Measurements from ENCODE around the gene TNFSF15. TPM values are rescaled to one million over a fixed set of nuclear protein-coding genes. Genes with fewer than 3 reads are reported as not detected.

Gene TNFSF15
- total and polyA plus RNA-seq, 2 of the 4 experiments (the other 2 are of a cell fraction), result 0.03 to 0.18 TPM

DNA sequence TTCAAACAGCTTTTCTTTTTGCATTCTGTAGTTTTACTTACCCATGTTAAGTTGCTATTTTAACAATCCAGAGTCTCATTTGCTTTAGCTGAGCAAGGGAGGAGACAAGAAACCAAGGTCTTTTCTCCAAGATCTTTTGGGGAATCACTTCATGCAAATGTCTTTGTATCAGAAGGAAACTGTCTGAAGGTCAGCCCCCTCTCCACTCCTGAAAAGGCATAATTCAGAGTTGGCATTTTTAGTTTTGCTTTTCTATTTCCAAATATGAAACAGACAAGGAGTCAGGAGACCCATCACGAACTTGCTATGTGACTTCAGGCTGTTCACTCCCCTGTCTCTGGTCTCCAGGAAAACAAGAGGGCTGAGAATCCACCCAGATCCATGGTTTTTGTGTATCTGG lies 12.3 kb upstream of the TNFSF15 start:
- WGBS, 2 experiments (ENCODE audit: extremely low coverage in 2 of 2, insufficient read length in 1 of 2), result no CpG with 5 or more reads among the region's 1 CpG
- Histone ChIP-seq H3K23ac (ENCODE audit: low read depth, low read length) (no peak overlapping the region), H3K9ac (ENCODE audit: low read depth, low read length) (no peak overlapping the region), H3K9me1 (ENCODE audit: insufficient read depth, low read length) (peaks cover 3% of the 10 kb centered on the region; the same call in 1 of the 2 replicates), H3K4me2 (ENCODE audit: low read depth, low read length) (no peak overlapping the region), H4K91ac (ENCODE audit: insufficient read depth, low read depth, low read length) (no peak overlapping the region), H3K79me1 (ENCODE audit: low read depth in 1 of 2, low read length in 2 of 2) (no peaks in the 10 kb centered on the region), H2BK15ac (ENCODE audit: low read depth, low read length) (no peak overlapping the region), H4K8ac (ENCODE audit: low read depth in 2 of 2, low read length in 2 of 2) (no peak overlapping the region), H2AK9ac (replicated peaks; ENCODE audit: low read depth, low read length, poor library complexity) (no peak overlapping the region), H3K4ac (ENCODE audit: low read depth, low read length) (no peak overlapping the region), H3K14ac (replicated peaks; ENCODE audit: low read depth, low read length) (no peak overlapping the region), H3K56ac (ENCODE audit: extremely low read depth, insufficient read depth, low read length) (no peak overlapping the region), H3K4me1 (ENCODE audit: control insufficient read depth, insufficient read depth, low read length) (peaks cover 2% of the 10 kb centered on the region; the same call in 1 of the 2 replicates), H4K5ac (ENCODE audit: low read depth, low read length) (no peak overlapping the region), H3K9me3 (ENCODE audit: control insufficient read depth, insufficient read depth, low read length) (peaks cover 3% of the 10 kb centered on the region; the same call in 1 of the 2 replicates), H2BK5ac (ENCODE audit: low read depth, low read length, poor library complexity, severe bottlenecking) (no peak overlapping the region), H2AFZ (replicated peaks; ENCODE audit: low read length, poor library complexity) (no peak overlapping the region), H3K18ac (ENCODE audit: low read depth, low read length) (no peak overlapping the region), H4K20me1 (ENCODE audit: insufficient read depth, low read length) (no peaks in the 10 kb centered on the region), H2AK5ac (ENCODE audit: low read depth, low read length) (no peak overlapping the region), H3K27ac (ENCODE audit: insufficient read depth, low read length) (no peak overlapping the region), H3K4me3 (ENCODE audit: insufficient read depth, low read depth, low read length) (no peak overlapping the region), H2BK120ac (ENCODE audit: low read depth, low read length) (no peak overlapping the region), H2BK20ac (ENCODE audit: low read depth, low read length) (no peak overlapping the region), H3K36me3 (ENCODE audit: control insufficient read depth, insufficient read depth, low read length) (no peaks in the 10 kb centered on the region), H3K27me3 (ENCODE audit: control insufficient read depth, insufficient read depth, low read length) (peaks cover 12% of the 10 kb centered on the region)
- no peak for ATAC-seq (ENCODE audit: low read depth)
- no TSS peak for BruUV-seq (replicated peaks)
- dilution Hi-C loops (cut with HindIII; ENCODE audit: low sequenced_read_pairs, unreplicated experiment) (no loop called here), in situ Hi-C loops (cut with MboI; ENCODE audit: low sequenced_read_pairs) (no loop called here), intact Hi-C loops (cut with micrococcal nuclease) (no loop called here)
- POLR2A ChIA-PET (ENCODE audit: unreplicated experiment), result no interaction called here
- no peak for DNase-seq
- CTCF ChIA-PET, result no interaction called here
- TF ChIP-seq MAZ (IDR thresholded peaks at IDR 0.05; ENCODE audit: borderline replicate concordance, low read depth, low read length) (no peak), RCOR1 (IDR thresholded peaks at IDR 0.05; ENCODE audit: insufficient replicate concordance, low read length) (no peak), FOS (IDR thresholded peaks at IDR 0.05; ENCODE audit: low read depth, low read length) (no peak), BHLHE40 (IDR thresholded peaks at IDR 0.05; ENCODE audit: low read depth, low read length) (no peak), SMC3 (IDR thresholded peaks at IDR 0.05; ENCODE audit: low read depth, low read length) (no peak), MAFK (IDR thresholded peaks at IDR 0.05; ENCODE audit: low read depth, low read length) (no peak), CHD1 (IDR thresholded peaks at IDR 0.05; ENCODE audit: low read depth, low read length) (no peak), CEBPB (IDR thresholded peaks at IDR 0.05; ENCODE audit: low read depth, low read length) (no peak), POLR2A (IDR thresholded peaks at IDR 0.05; ENCODE audit: low read depth, low read length) (no peak)
- TF ChIP-seq, protein P1, sequence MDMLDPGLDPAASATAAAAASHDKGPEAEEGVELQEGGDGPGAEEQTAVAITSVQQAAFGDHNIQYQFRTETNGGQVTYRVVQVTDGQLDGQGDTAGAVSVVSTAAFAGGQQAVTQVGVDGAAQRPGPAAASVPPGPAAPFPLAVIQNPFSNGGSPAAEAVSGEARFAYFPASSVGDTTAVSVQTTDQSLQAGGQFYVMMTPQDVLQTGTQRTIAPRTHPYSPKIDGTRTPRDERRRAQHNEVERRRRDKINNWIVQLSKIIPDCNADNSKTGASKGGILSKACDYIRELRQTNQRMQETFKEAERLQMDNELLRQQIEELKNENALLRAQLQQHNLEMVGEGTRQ (IDR thresholded peaks at IDR 0.05; ENCODE audit: low read depth, low read length), result no peak
- TF ChIP-seq, protein P2, sequence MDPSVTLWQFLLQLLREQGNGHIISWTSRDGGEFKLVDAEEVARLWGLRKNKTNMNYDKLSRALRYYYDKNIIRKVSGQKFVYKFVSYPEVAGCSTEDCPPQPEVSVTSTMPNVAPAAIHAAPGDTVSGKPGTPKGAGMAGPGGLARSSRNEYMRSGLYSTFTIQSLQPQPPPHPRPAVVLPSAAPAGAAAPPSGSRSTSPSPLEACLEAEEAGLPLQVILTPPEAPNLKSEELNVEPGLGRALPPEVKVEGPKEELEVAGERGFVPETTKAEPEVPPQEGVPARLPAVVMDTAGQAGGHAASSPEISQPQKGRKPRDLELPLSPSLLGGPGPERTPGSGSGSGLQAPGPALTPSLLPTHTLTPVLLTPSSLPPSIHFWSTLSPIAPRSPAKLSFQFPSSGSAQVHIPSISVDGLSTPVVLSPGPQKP (IDR thresholded peaks at IDR 0.05; ENCODE audit: borderline replicate concordance, low read depth, low read length), result no peak
- TF ChIP-seq, protein P3, sequence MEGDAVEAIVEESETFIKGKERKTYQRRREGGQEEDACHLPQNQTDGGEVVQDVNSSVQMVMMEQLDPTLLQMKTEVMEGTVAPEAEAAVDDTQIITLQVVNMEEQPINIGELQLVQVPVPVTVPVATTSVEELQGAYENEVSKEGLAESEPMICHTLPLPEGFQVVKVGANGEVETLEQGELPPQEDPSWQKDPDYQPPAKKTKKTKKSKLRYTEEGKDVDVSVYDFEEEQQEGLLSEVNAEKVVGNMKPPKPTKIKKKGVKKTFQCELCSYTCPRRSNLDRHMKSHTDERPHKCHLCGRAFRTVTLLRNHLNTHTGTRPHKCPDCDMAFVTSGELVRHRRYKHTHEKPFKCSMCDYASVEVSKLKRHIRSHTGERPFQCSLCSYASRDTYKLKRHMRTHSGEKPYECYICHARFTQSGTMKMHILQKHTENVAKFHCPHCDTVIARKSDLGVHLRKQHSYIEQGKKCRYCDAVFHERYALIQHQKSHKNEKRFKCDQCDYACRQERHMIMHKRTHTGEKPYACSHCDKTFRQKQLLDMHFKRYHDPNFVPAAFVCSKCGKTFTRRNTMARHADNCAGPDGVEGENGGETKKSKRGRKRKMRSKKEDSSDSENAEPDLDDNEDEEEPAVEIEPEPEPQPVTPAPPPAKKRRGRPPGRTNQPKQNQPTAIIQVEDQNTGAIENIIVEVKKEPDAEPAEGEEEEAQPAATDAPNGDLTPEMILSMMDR (conservative IDR thresholded peaks at IDR 0.05; ENCODE audit: low read depth, low read length), result no peak

All from IMR-90 (cell line).